Head of caudate nucleus (tissue), 42 donors: ENCODE data around the gene CBFA2T3.
"Not testable (repeated sequence)": the region's sequence is repeated elsewhere in the genome, so short reads cannot be mapped to it uniquely, and the experiment has no call there.

ENCODE experiments used
- DNase-seq, 42 donors: peaks; one replicate each; pipeline versions ENCODE4 v3.0.0 to v3.0.0-alpha.2; 2020 to 2021; ENCODE audit warnings: mixed read lengths in 7 of 42
- intact Hi-C: fragments of 100-400 bp; cut with DNase I; formaldehyde crosslinking; loops from one replicate; pipeline ENCODE4 v1.15.0; 2022

The CBFA2T3 gene

DNA sequence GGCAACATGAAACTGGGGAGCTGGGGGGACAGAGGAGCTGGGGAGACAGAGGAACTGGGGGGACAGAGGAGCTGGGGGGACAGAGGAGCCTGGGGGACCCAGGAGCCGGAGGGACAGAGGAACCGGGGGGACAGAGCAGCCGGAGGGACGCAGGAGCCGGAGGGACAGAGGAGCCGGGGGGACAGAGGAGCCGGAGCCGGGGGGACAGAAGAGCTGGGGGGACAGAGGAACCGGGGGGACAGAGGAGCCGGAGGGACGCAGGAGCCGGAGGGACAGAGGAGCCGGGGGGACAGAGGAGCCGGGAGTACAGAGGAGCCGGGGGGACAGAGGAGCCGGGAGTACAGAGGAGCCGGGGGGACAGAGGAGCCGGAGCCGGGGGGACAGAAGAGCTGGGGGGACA is 25.1 kb upstream of the CBFA2T3 start:
- intact Hi-C loops, DNase-seq: not testable (repeated sequence)

- intact Hi-C loops: no loop called here
- no peak for DNase-seq
Observed at GRCh38 chr16:89001117-89002027, 24.4 kb upstream of the CBFA2T3 start.

DNA sequence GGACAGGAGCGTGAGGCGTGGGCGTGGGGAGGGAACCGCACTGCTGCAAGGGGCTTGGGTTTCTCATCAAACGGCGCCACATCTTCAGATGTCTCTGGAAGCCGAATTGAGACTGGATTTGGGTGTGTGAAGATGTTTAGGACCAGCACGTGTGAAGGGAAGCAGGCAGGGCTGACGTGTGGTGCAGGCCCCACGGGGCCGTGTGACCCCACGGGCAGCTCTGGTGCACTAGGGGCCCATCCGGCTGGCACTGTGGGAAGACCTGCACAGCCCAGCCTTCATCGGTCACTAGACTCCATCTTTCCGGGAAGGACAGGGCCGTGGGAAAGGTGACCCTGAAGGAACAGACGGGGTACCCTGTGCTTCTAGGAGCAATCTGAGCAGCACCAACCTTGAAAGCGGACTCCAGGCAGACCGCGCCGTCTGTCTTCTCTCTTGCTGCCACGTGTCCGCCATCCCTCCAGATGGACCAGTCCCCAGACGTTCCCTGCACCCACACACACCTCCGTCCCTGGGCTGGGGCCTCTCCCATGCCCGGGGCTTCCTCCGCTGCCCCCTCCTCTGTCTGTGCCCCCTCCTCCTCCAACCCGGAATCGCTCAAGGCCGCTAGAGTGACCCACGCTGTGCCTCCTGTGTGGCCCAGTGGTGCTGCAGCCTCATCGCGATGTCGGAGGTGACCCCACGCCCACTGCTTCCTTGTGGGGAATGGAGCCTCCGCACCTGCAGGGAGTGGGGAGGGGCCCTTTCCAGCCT is 23.4 kb upstream of the CBFA2T3 start:
- no peak for DNase-seq
- intact Hi-C loops: no loop called here

DNA sequence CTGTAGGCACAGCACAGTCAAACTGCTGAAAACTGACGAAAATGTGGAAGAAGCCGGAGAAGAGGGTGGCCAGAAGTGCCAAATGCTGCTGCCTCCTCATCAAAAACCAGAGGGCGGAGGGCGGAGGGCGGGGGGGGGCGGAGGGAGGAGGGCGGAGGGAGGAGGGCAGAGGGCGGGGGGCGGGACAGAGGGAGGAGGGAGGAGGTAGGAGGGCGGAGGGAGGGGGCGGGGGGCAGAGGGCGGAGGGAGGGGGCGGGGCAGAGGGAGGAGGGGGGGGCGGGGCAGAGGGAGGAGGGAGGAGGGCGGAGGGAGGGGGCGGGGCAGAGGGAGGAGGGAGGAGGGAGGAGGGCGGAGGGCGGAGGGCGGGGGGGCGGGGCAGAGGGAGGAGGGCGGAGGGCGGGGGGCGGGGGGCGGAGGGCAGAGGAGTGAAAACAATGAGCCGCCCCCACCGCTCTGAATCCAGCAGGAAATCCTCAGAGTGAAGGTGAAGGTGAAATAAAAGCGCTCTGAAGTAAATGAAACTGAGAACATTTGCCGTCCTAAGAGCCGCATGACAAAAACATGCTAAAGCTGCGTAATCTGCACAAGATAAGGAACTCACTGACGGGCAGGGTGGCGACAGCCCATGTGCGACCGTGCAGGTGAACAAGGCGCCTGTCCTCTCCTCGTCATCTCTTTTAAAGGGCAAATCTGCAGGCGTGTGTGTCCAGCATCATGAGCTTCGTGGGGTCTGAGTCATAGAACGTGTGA is 22.6 kb upstream of the CBFA2T3 start:
- no peak for DNase-seq
- intact Hi-C loops: no loop called here

GRCh38 chr16:88995746-88996535 is 18.9 kb upstream of the CBFA2T3 start:
- DNase-seq: no peak

GRCh38 chr16:88995194-88995593 is 18.2 kb upstream of the CBFA2T3 start:
- no peak for DNase-seq
- intact Hi-C loops: no loop called here

More at GRCh38 chr16:88995746-88996535, 18.9 kb upstream of the CBFA2T3 start:
- intact Hi-C loops: no loop called here

GRCh38 chr16:88994695-88995094 is 17.7 kb upstream of the CBFA2T3 start:
- DNase-seq: no peak
- intact Hi-C loops: no loop called here

GRCh38 chr16:88993946-88994600 is 17.1 kb upstream of the CBFA2T3 start:
- no peak for DNase-seq
- intact Hi-C loops: no loop called here

GRCh38 chr16:88993166-88993761 is 16.3 kb upstream of the CBFA2T3 start:
- intact Hi-C loops: no loop called here
- no peak for DNase-seq

DNA sequence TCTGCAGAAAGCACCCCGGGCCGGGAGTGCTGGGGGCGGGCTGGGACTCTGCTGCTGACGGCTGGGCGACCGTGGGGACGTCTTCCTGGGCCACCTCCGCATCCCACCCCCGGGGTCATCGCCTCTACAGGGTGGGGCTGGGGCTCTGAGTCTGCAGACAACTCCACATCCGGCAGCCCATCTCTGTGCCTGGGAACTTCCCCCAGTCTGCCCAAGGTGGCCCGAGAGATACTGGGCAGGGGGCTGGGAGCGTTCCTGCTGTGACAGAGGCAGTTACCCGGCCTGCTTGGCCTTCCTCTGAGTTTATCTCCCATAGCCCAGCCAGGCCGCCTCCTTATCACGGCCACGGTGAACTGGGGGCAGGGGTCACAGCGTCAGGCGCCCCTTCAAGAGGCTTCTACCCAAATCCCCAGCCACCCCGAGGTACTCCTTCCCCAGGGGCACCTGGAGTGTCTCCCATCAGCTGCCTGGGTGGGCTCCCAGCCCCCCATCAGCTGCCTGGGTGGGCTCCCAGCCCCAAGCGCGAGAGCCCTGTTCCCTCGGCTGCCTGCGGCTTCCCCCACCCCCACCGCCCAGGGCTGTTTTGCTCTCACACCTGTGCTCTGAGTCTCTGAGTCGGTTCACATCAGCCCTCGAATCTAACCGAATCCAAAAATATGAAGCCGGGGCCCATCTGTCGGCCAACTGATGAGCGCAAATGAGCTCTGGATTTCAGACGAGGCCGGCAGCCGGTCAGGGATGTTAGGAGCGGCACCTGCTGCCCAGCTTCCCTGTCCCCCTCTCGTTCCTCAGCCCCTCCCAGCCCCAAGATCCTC is 15.6 kb upstream of the CBFA2T3 start:
- intact Hi-C loops: no loop called here
- DNase-seq: no peak

DNA sequence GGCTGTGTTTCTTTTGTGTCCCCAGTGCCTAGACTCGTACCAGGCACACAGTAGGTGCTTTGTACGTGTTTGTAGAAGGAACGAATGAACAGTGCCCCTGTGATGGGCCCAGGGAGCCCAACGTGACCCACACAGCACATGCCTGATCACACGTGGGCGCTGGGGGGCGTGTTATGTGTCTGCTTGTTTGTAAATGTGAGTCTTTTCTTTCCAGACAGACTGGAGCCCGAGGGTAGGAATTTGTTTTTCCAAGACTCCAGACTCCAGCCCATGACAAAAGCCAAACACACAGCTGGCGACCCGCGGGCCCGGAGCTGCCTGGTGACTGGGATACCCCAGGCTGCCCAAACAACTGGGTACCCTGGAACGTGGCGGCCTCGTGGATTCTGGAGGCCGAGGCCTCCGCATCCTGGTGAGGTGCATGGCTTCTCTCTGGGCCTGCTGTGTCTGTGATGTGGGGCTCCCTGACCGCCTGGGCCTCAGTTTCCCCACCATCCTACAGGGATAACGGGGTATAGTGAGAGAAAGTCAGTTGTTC is 14.9 kb upstream of the CBFA2T3 start:
- no peak for DNase-seq
- intact Hi-C loops: no loop called here

- no peak for DNase-seq
- intact Hi-C loops: no loop called here
Observed at GRCh38 chr16:88989852-88990547, 13.0 kb upstream of the CBFA2T3 start.

DNA sequence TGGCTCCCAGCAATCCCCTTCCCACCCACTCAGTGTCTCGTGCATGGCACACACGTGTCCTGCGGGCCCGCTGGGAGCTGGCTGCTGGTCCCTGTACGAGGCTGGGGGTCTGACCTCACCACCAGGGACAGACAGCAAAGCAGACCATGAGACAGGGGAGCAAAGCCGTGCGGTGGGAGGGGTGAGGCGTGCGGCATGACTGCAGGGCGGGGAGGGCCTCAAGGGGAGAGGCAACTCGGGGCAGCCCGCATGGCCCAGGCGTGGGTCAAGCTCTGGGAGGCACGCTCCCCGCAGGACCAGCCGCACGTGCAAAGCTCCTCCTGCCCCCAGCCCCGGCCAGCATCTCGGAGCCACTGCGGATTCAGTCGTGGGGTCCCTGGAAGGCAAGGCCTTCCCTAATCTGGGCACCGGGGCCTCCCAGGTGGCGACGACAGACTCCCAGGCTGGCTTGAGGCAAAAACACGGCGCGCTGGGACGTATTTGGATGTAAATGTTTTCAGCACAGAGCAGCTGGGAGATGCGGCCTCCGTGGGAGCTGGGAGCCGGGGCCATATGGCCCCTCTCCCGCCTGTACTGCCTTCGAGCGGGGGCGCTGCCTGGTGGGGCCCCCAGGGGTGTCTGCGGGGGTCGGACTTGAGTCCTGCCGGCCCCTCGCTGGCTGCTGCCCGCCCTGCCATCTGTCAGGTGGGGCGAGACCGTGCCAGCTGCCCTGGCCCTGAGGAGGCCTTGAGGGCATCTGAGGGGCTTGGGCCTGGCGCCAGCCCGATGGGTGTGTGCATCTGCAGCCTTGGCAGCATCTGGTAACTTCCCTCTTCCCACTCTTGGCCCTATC is 12.2 kb upstream of the CBFA2T3 start:
- intact Hi-C loops: no loop called here
- DNase-seq: no peak

DNA sequence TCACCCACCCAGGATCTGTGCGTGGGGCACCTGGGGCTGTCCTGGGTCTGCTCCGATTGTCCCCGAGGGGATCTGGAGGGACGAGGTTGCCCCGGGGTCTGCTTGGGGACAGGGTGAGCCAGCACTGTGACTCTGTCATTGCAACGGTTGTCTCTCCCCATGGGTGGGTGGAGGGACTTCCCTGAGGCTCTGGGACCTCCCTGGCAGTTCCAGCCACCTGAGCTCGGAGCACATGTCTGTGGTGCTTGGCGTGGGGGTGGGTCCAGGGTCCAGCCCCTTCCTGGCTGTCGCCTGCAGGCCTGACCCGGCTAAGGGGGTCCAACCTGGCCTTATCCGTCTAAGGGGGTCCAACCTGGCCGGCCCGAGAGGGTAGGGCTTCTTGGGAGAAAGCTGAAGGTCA is 8.5 kb upstream of the CBFA2T3 start:
- intact Hi-C loops: no loop called here
- DNase-seq: no peak
